ENCODE data around the gene CFLAR. TPM values are rescaled to one million over a fixed set of nuclear protein-coding genes. Genes with fewer than 3 reads are reported as not detected.

Gene CFLAR
- total and polyA plus RNA-seq, 4 donors = 24.4 to 169 (median 45.5) TPM

GRCh38 chr2:201074996-201075395, 41.0 kb upstream of the CFLAR start:
- Histone ChIP-seq H3K27ac (ENCODE audit: low read depth in 1 of 2, low read length in 2 of 2) (no peak overlapping the region), H3K4me3 (ENCODE audit: low read depth in 1 of 3, low read length in 3 of 3) (no peak overlapping the region), H3K27me3 (ENCODE audit: control insufficient read depth in 4 of 4, insufficient read depth in 4 of 4, low read length in 3 of 4) (no peaks in the 10 kb centered on the region), H3K36me3 (ENCODE audit: control insufficient read depth in 4 of 4, insufficient read depth in 3 of 4, low read depth in 1 of 4, low read length in 3 of 4) (peaks cover 0 to 7% (median 4%) of the 10 kb centered on the region in 4 donors), H3K4me1 (ENCODE audit: control insufficient read depth in 4 of 4, insufficient read depth in 4 of 4, low read length in 3 of 4) (peaks cover 7 to 25% (median 19%) of the 10 kb centered on the region in 4 donors), H3K9ac (ENCODE audit: low read depth in 1 of 2, low read length in 2 of 2) (no peak overlapping the region), H3K9me3 (ENCODE audit: control insufficient read depth in 4 of 4, low read length in 3 of 4) (no peaks in the 10 kb centered on the region)
- TF ChIP-seq TAF1 (conservative IDR thresholded peaks at IDR 0.05) (no peak), HNF4G (IDR thresholded peaks at IDR 0.05) (no peak), HNF4A (conservative IDR thresholded peaks at IDR 0.05) (no peak), RXRA (IDR thresholded peaks at IDR 0.05) (no peak), ZBTB33 (IDR thresholded peaks at IDR 0.05) (no peak), RAD21 (IDR thresholded peaks at IDR 0.05) (no peak)
- no peak for DNase-seq (ENCODE audit: low spot score)
- WGBS = 91% methylated on average over 7 of the region's 7 CpGs

- Histone ChIP-seq H3K4me3 (ENCODE audit: low read depth in 1 of 3, low read length in 3 of 3) (no peak overlapping the region), H3K27me3 (ENCODE audit: control insufficient read depth in 4 of 4, insufficient read depth in 4 of 4, low read length in 3 of 4) (no peaks in the 10 kb centered on the region), H3K36me3 (ENCODE audit: control insufficient read depth in 4 of 4, insufficient read depth in 3 of 4, low read depth in 1 of 4, low read length in 3 of 4) (peaks cover 4 to 26% (median 9%) of the 10 kb centered on the region in 4 donors), H3K27ac (ENCODE audit: low read depth in 1 of 2, low read length in 2 of 2) (no peak overlapping the region), H3K9ac (ENCODE audit: low read depth in 1 of 2, low read length in 2 of 2) (no peak overlapping the region), H3K4me1 (ENCODE audit: control insufficient read depth in 4 of 4, insufficient read depth in 4 of 4, low read length in 3 of 4) (peaks cover 0 to 2% (median 0%) of the 10 kb centered on the region in 4 donors), H3K9me3 (ENCODE audit: control insufficient read depth in 4 of 4, low read length in 3 of 4) (no peaks in the 10 kb centered on the region)
- TF ChIP-seq ZBTB33 (IDR thresholded peaks at IDR 0.05) (no peak), RXRA (IDR thresholded peaks at IDR 0.05) (no peak), FOXA2 (IDR thresholded peaks at IDR 0.05) (no peak), ATF3 (IDR thresholded peaks at IDR 0.05) (no peak), YY1 (IDR thresholded peaks at IDR 0.05) (no peak), GABPA (IDR thresholded peaks at IDR 0.05 in 1 of 2, conservative IDR thresholded peaks at IDR 0.05 in 1 of 2) (no peak), NR2F2 (IDR thresholded peaks at IDR 0.05) (no peak), HNF4G (IDR thresholded peaks at IDR 0.05) (no peak), SP1 (IDR thresholded peaks at IDR 0.05) (no peak), REST (IDR thresholded peaks at IDR 0.05) (no peak)
- 86% methylated on average over 2 of the region's 2 CpGs for WGBS
- no peak for DNase-seq (ENCODE audit: low spot score)
Observed at GRCh38 chr2:201084863-201085262, 31.1 kb upstream of the CFLAR start.
